D721Med (cell line): ENCODE measurements around the gene SLC12A7.

Experiments
- DNase-seq: peaks from one replicate; pipeline ENCODE4 v3.0.0; 2011; ENCODE audit warnings: low spot score; ENCODE audit not compliant: insufficient read length
- FAIRE-seq: peaks from 2 replicates; lab custom pipeline; 2011; peaks lifted over from hg19 to GRCh38; lab: Jason Lieb, UNC
- CTCF ChIP-seq: IDR thresholded peaks from 2 replicates; pipeline ENCODE4 v1.5.1; 2012; ENCODE audit warnings: mild to moderate bottlenecking, control low read depth; ENCODE audit not compliant: insufficient read depth; ENCODE audit errors: missing control alignments

Gene SLC12A7

GRCh38 chr5:1048162-1048721 is 63.6 kb downstream of the SLC12A7 start:
- DNase-seq (no peak), FAIRE-seq (no peak)
- TF ChIP-seq CTCF = no peak

DNA sequence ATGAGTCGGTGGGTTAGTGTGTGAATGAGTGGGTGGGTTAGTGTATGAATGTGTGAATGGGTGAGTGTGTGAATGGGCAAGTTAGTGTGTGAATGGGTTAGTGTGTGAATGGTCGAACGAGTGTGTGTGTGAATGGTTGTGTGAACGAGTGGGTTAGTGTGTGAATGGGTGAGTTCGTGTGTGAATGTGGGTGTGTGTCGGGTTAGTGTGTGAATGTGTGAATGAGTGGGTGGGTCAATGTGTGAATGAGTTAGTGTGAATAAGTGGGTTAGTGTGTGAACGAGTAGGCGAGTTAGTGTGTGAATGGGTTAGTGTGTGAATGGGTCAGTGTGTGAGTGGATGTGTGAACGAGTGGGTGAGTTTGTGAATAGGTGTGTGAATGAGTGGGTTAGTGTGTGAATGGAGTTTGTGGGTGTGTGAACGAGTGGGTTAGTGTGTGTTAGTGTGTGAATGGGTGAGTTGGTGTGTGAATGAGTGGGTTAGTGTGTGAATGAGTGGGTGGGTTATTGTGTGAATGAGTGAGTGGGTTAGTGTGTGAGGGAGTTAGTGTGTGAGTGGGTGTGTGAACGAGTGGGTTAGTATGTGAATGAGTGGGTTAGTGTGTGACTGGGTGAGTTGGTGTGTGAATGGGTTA is 64.4 kb downstream of the SLC12A7 start:
- FAIRE-seq (no peak), DNase-seq (no peak)
- TF ChIP-seq CTCF = no peak

- no peak for TF ChIP-seq CTCF
- FAIRE-seq = no peak
- no peak for DNase-seq
These were observed 65.8 kb downstream of the SLC12A7 start for GRCh38 chr5:1045960-1046560.

- no peak for TF ChIP-seq CTCF
- FAIRE-seq (no peak), DNase-seq (no peak)
These were observed 67.7 kb downstream of the SLC12A7 start for GRCh38 chr5:1044117-1044516.

GRCh38 chr5:1043327-1043726 is 68.5 kb downstream of the SLC12A7 start:
- no peak for FAIRE-seq
- TF ChIP-seq CTCF = no peak
- DNase-seq = no peak

- DNase-seq (no peak), FAIRE-seq (no peak)
- TF ChIP-seq CTCF = no peak
These were observed 69.2 kb downstream of the SLC12A7 start for GRCh38 chr5:1042626-1043025.
